OCI-LY7 (cell line): ENCODE data around the gene HLA-A.

Source experiments
- EZH2phosphoT487 ChIP-seq: fragments of 200-600 bp; sonication (generic); IDR thresholded peaks from 2 replicates; pipeline ENCODE4 v1.6.1; 2018; ENCODE audit warnings: low read depth, borderline replicate concordance, mild to moderate bottlenecking, mixed run types, antibody characterized with exemption, low read length, moderate library complexity, mixed read lengths
- TF ChIP-seq, protein P1 (sequence below): fragments of 200-600 bp; sonication (generic); conservative IDR thresholded peaks from 2 replicates; pipeline ENCODE4 v1.5.1; 2014; ENCODE audit warnings: mild to moderate bottlenecking, antibody characterized with exemption, low read length, moderate library complexity, mixed read lengths

DNA sequence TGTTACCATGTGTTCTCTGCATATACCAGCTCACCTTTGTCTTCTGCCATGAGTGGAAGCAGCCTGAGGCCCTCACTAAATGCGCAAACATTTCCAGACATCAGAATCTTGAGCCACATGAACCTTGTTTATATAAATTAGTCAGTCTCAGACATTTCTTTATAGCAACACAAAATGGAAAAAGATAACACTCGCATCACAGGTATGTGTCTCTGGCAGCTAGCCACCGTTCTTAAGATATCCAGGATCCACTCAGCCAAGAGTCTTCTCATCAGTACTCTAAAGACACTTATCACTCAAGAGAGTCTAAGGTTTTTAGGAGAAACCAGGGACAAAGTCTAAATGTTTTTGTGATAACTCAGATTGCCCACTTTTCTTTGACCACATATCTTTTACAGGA, 43.1 kb upstream of the HLA-A start:
- TF ChIP-seq, protein P1, sequence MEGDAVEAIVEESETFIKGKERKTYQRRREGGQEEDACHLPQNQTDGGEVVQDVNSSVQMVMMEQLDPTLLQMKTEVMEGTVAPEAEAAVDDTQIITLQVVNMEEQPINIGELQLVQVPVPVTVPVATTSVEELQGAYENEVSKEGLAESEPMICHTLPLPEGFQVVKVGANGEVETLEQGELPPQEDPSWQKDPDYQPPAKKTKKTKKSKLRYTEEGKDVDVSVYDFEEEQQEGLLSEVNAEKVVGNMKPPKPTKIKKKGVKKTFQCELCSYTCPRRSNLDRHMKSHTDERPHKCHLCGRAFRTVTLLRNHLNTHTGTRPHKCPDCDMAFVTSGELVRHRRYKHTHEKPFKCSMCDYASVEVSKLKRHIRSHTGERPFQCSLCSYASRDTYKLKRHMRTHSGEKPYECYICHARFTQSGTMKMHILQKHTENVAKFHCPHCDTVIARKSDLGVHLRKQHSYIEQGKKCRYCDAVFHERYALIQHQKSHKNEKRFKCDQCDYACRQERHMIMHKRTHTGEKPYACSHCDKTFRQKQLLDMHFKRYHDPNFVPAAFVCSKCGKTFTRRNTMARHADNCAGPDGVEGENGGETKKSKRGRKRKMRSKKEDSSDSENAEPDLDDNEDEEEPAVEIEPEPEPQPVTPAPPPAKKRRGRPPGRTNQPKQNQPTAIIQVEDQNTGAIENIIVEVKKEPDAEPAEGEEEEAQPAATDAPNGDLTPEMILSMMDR: no peak
- TF ChIP-seq EZH2phosphoT487: no peak
